DND-41 (cell line): Measurements from ENCODE around the gene SPAG5.

Experiments
- EZH2 ChIP-seq: IDR thresholded peaks from 3 replicates; pipeline ENCODE4 v1.6.1; 2012; ENCODE audit warnings: borderline replicate concordance, low read depth, mild to moderate bottlenecking, moderate library complexity, low read length, inconsistent platforms; ENCODE audit not compliant: severe bottlenecking
- TF ChIP-seq, protein P1 (sequence below): IDR thresholded peaks from 2 replicates; pipeline ENCODE4 v1.5.1; 2012; ENCODE audit warnings: borderline replicate concordance, low read length, moderate library complexity, mild to moderate bottlenecking; ENCODE audit not compliant: poor library complexity, severe bottlenecking; ENCODE audit errors: extremely low read depth

DNA sequence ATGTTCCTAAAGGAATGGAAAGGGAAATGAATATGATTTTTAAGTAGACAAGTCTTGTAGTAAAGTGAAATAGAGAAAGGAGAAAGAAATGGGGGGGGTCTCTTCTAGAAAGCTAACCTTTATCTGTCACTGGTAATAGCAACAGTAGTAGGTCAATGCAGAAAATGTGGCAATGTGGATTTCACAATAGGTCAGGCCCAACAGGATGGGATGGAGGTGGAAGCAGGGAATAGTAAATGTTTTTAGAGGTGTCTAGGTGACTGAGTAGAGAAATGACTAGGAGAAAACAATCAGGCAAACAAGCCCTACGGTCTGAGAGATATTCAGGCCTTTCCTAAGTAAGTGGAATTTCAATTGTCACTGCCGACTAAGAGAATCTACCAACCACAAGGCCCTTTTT lies 21.2 kb upstream of the SPAG5 start:
- TF ChIP-seq, protein P1, sequence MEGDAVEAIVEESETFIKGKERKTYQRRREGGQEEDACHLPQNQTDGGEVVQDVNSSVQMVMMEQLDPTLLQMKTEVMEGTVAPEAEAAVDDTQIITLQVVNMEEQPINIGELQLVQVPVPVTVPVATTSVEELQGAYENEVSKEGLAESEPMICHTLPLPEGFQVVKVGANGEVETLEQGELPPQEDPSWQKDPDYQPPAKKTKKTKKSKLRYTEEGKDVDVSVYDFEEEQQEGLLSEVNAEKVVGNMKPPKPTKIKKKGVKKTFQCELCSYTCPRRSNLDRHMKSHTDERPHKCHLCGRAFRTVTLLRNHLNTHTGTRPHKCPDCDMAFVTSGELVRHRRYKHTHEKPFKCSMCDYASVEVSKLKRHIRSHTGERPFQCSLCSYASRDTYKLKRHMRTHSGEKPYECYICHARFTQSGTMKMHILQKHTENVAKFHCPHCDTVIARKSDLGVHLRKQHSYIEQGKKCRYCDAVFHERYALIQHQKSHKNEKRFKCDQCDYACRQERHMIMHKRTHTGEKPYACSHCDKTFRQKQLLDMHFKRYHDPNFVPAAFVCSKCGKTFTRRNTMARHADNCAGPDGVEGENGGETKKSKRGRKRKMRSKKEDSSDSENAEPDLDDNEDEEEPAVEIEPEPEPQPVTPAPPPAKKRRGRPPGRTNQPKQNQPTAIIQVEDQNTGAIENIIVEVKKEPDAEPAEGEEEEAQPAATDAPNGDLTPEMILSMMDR = no peak
- no peak for TF ChIP-seq EZH2
